ENCODE results near the gene CIDEC.

The CIDEC gene

DNA sequence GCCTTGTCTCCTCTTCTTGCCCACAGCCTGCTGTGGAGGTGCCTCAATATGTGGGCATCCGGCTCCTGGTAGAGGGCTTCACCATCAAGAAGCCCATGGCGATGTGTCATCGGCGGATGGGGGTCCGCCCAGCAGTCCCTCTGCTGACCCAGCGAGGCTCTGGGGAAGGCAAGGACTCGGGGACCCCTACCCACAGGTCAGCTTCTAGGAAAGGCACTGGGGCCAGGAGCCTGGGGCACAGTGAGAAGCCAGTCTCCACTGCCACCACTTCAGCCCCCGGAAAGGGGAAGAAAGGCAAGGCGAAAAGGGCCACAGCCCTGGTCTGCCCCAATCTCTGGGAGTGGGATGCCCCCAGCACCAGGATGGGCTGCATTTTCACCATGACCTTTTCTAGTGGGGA lies 47.0 kb downstream of the CIDEC start:
- TF ChIP-seq, protein P1, sequence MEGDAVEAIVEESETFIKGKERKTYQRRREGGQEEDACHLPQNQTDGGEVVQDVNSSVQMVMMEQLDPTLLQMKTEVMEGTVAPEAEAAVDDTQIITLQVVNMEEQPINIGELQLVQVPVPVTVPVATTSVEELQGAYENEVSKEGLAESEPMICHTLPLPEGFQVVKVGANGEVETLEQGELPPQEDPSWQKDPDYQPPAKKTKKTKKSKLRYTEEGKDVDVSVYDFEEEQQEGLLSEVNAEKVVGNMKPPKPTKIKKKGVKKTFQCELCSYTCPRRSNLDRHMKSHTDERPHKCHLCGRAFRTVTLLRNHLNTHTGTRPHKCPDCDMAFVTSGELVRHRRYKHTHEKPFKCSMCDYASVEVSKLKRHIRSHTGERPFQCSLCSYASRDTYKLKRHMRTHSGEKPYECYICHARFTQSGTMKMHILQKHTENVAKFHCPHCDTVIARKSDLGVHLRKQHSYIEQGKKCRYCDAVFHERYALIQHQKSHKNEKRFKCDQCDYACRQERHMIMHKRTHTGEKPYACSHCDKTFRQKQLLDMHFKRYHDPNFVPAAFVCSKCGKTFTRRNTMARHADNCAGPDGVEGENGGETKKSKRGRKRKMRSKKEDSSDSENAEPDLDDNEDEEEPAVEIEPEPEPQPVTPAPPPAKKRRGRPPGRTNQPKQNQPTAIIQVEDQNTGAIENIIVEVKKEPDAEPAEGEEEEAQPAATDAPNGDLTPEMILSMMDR (IDR thresholded peaks at IDR 0.05): no peak

DNA sequence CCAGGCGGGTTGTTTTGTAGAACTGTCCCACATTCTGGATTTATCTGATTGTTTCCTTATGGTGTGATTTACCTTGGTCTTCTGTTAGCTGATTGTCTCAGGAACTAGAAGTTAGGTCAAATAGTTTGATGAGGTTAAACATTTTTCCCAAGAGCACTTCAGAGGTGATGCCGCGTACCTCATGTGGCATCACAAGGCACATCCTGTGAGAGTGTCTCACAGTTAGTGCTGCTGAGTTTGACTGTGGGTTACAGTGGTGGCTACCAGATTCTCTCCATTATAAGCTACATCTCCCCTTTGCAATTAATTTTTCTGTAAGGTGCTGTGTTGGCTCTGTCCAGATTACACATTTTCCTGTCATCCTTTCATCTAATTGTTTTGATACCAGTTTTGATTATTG lies 48.8 kb downstream of the CIDEC start:
- TF ChIP-seq, protein P1 (IDR thresholded peaks at IDR 0.05): no peak

DNA sequence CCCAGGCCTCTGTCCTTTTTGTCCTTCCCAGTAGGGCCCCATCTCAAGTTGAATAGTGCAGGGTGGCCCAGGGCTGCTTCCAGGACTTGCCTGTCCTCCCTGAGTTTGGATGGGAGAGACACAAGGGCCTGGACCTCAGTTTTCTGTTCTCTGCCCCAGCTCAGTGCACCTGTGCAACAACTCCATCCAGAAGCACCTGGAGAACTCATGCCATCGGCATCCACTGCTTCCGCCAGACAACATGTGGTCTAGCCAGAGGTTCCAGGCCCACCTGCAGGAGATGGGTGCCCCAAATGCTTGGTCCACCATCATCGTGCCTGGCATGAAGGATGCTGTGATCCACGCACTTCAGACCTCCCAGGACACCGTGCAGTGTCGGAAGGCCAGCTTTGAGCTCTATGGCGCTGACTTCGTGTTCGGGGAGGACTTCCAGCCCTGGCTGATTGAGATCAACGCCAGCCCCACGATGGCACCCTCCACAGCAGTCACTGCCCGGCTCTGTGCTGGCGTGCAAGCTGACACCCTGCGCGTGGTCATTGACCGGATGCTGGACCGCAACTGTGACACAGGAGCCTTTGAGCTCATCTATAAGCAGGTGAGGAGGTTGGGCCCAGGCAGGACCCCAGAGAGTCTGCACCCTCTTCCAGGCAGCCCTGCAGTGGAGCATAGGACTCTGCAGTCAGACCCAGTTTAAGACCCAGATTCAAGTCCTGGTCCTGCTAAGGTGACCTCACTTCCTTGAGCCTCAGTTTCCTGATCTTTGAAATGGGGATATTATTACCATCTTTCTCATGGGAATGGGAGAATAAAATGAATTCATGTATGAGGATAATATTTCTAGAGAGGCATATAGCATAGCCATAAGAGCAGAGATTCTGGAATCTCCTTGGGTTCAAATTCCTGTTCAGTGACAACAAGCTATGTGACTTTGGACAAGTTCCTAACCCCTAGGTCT lies 51.0 kb downstream of the CIDEC start:
- TF ChIP-seq, protein P1 (IDR thresholded peaks at IDR 0.05): no peak

DNA sequence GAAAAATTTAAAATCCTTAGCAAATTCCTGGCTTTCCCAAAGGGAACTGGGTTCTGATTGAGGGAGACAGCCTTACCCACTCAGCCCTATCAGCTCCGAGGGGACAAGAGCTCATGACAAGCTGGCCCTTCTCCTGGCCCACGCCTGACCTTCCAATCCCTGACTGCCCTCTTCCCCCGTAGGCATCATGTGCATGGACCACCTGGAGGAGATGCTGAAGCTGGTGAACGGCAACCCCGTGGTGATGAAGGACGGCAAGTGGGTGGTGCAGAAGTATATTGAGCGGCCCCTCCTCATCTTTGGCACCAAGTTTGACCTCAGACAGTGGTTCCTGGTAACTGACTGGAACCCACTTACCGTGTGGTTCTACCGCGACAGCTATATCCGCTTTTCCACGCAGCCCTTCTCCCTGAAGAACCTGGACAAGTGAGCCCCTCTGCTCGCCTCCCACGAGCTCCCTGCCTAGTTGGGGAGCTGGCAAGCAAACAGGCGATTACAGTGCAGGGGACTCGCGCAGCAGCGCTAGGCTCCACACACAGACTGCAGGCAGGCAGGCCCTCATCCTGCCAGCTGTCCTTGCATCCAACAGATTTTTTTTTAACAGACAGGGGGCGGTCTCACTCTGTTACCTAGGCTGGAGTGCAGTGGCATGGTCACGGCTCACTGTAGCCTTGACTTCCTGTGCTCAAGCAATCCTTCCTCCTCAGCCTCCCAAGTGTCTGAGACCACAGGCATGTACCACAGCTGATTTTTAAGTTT lies 53.1 kb downstream of the CIDEC start:
- TF ChIP-seq, protein P1 (IDR thresholded peaks at IDR 0.05): 0 out of 2 replicates have a peak, but pooled peaks have one; percentile 29

DNA sequence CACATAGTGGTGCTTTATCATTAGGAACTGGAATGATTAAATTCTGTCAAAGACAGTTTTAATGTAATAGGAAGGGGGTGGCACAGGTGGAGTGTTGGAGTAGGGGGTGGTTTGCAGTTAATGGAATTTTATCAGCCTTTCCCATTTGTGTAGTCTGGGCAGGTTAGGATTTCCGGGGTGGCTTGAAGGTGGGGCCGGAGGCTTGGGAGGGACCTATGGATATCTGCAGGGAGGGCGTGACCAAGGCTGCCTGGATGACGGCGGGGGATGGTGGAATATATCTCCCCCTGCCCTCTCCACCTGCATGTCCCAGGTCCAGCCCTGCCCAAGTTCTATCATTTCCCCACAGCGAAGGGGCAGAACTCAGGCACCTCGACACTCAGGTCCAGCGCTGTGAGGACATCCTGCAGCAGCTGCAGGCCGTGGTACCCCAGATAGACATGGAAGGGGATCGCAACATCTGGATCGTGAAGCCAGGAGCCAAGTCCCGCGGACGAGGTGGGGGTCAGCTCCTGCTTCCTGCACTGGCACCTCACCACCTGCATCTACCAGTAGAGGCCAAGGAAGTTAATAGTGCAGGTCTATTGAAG lies 54.5 kb downstream of the CIDEC start:
- TF ChIP-seq, protein P1 (IDR thresholded peaks at IDR 0.05): no peak

DNA sequence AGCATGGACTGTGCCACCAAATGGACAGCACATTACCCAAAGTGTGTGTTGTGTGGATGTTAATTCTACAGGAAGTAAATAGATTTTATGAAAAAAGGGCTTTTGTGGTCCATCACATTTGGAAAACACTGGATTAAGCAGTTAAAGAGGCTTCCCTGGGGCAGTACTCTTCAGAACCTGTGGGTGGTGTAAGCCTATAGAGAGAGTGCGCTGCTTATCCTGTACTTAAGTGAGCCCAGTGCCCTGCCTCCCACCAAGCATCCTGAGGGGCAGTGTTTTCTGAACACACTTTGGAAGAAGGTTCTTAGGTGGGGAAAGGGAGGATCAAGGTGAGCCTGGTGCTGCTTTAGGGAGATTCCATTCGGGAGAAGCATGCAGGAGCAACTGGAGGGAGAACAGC lies 59.1 kb downstream of the CIDEC start:
- TF ChIP-seq, protein P1 (IDR thresholded peaks at IDR 0.05): peak; percentile 29; the same call in 1 of the 2 replicates

DNA sequence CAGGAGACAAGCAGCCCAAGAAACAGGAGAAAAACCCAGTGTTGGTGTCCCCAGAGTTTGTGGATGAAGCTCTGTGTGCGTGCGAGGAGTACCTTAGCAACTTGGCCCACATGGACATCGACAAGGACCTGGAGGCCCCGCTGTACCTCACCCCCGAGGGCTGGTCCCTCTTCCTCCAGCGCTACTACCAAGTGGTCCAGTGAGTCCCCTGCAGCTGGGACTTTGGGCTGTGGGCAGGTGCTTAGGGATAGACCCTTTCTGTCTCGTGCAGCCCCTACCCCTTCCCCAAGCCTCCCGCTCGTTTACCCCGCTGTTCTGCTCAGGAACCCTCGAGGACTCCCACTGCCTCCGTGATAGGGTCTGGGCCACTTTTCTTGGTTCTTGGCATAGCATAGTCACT lies 59.5 kb downstream of the CIDEC start:
- TF ChIP-seq, protein P1 (IDR thresholded peaks at IDR 0.05): no peak

Data from LNCAP (cell line).